ENCODE results near the gene SLC9A3. TPM values are rescaled to one million over a fixed set of nuclear protein-coding genes. Genes with fewer than 3 reads are reported as not detected.
A peak's percentile ranks its signal among the peaks of the same experiment; 100 is the strongest.

SLC9A3 gene
- total and polyA plus RNA-seq, 4 experiments from 2014 or later = 2.2 to 3.1 (median 2.8) TPM

- peaks cover 5 to 13% (median 8%) of the 10 kb centered on the region in 4 donors for H3K4me1 Mint-ChIP-seq
- no peak for DNase-seq
- no peak overlapping the region for H3K4me3 ChIP-seq (ENCODE audit: low read length in 2 of 2)
- H3K36me3 Mint-ChIP-seq = no peaks in the 10 kb centered on the region
- H3K4me1 ChIP-seq (ENCODE audit: insufficient read depth, low read length) = peaks cover 16% of the 10 kb centered on the region
- peaks cover 0 to 4% (median 0%) of the 10 kb centered on the region in 8 donors for H3K9me3 Mint-ChIP-seq
- no peaks in the 10 kb centered on the region for H3K9me3 ChIP-seq (ENCODE audit: control insufficient read depth in 1 of 2, low read length in 2 of 2)
- CTCF ChIA-PET (ENCODE audit: partially characterized antibody) = no interaction called here
- POLR2A ChIA-PET (ENCODE audit: partially characterized antibody) = no interaction called here
- H3K4me3 Mint-ChIP-seq = no peak overlapping the region
- H3K27ac ChIP-seq (ENCODE audit: low read depth, low read length) = no peak overlapping the region
- peaks cover 4% of the 10 kb centered on the region for H3K27me3 ChIP-seq (ENCODE audit: insufficient read depth, low read length)
- peaks cover 10 to 19% of the 10 kb centered on the region in 2 donors for H3K27me3 Mint-ChIP-seq
- no peak overlapping the region for H3K27ac Mint-ChIP-seq
- intact Hi-C loops (cut with micrococcal nuclease) = no loop called here
- no peaks in the 10 kb centered on the region for H3K36me3 ChIP-seq (ENCODE audit: insufficient read depth, low read length)
Measured at GRCh38 chr5:545641-546375, 21.6 kb upstream of the SLC9A3 start.

- CTCF ChIA-PET (ENCODE audit: partially characterized antibody) = no interaction called here
- intact Hi-C loops (cut with micrococcal nuclease) = loop anchor here (1.0 kb wide), 1 partner anchor 72 kb away; no protein-coding TSS in a partner anchor
- Mint-ChIP-seq H3K27me3 (peaks cover 7 to 13% of the 10 kb centered on the region in 2 donors), H3K4me3 (peak overlapping the region in 1 of 8 donors; percentile 56), H3K27ac (peak overlapping the region in 2 of 7 donors; percentile 24 to 57), H3K36me3 (no peaks in the 10 kb centered on the region), H3K9me3 (no peaks in the 10 kb centered on the region), H3K4me1 (peaks cover 5 to 13% (median 8%) of the 10 kb centered on the region in 4 donors)
- Histone ChIP-seq H3K9me3 (ENCODE audit: control insufficient read depth in 1 of 2, low read length in 2 of 2) (no peaks in the 10 kb centered on the region), H3K27me3 (ENCODE audit: insufficient read depth, low read length) (peaks cover 4% of the 10 kb centered on the region), H3K4me1 (ENCODE audit: insufficient read depth, low read length) (peaks cover 16% of the 10 kb centered on the region), H3K27ac (ENCODE audit: low read depth, low read length) (no peak overlapping the region), H3K36me3 (ENCODE audit: insufficient read depth, low read length) (no peaks in the 10 kb centered on the region), H3K4me3 (ENCODE audit: low read length in 2 of 2) (peak overlapping the region; percentile 6 to 12)
- POLR2A ChIA-PET (ENCODE audit: partially characterized antibody) = no interaction called here
- DNase-seq = no peak
Measured at GRCh38 chr5:544675-545355, 20.6 kb upstream of the SLC9A3 start.

GRCh38 chr5:543755-544674 is 19.8 kb upstream of the SLC9A3 start:
- intact Hi-C loops (cut with micrococcal nuclease) = loop anchor here (1.0 kb wide), 1 partner anchor 71 kb away; no protein-coding TSS in a partner anchor
- H3K9me3 Mint-ChIP-seq = no peaks in the 10 kb centered on the region
- peaks cover 6 to 8% of the 10 kb centered on the region in 2 donors for H3K27me3 Mint-ChIP-seq
- H3K4me1 ChIP-seq (ENCODE audit: insufficient read depth, low read length) = peaks cover 16% of the 10 kb centered on the region
- H3K36me3 Mint-ChIP-seq = no peaks in the 10 kb centered on the region
- H3K27ac ChIP-seq (ENCODE audit: low read depth, low read length) = peak overlapping the region; percentile 14
- ChIA-PET CTCF (ENCODE audit: partially characterized antibody) (no interaction called here), POLR2A (ENCODE audit: partially characterized antibody) (no interaction called here)
- H3K9me3 ChIP-seq (ENCODE audit: control insufficient read depth in 1 of 2, low read length in 2 of 2) = no peaks in the 10 kb centered on the region
- peaks cover 4% of the 10 kb centered on the region for H3K27me3 ChIP-seq (ENCODE audit: insufficient read depth, low read length)
- peaks cover 5 to 13% (median 8%) of the 10 kb centered on the region in 4 donors for H3K4me1 Mint-ChIP-seq
- H3K36me3 ChIP-seq (ENCODE audit: insufficient read depth, low read length) = no peaks in the 10 kb centered on the region
- H3K4me3 Mint-ChIP-seq = peak overlapping the region; percentile 45 to 84 (median 76)
- H3K27ac Mint-ChIP-seq = peak overlapping the region in 5 of 7 donors; percentile 66 to 88 (median 86)
- peak in 4 of 5 donors; percentile 26 to 41 (median 29) for DNase-seq
- H3K4me3 ChIP-seq (ENCODE audit: low read length in 2 of 2) = peak overlapping the region; percentile 12 to 51

DNA sequence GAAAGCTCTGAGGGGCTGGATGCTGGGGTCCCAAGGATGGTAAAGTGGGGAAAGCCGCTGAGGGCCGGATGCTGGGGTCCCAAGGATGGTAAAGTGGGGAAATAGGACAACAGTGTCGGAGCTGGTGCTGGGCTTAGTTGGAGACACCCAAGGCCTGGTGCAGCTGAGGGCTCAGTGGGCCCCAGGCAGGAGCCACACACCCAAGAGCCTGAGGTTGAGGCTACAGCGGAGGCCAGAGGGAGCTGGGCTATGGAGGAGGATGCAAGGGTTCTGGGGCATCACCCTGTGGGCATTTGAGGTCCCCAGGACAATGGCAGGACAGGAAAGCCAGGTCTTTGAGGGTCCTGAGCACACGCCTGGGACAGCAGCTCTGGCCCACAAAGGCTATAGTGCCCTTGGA is 19.1 kb upstream of the SLC9A3 start:
- Histone ChIP-seq H3K4me1 (ENCODE audit: insufficient read depth, low read length) (peaks cover 16% of the 10 kb centered on the region), H3K9me3 (ENCODE audit: control insufficient read depth in 1 of 2, low read length in 2 of 2) (no peaks in the 10 kb centered on the region), H3K36me3 (ENCODE audit: insufficient read depth, low read length) (no peaks in the 10 kb centered on the region), H3K27ac (ENCODE audit: low read depth, low read length) (peak overlapping the region; percentile 14), H3K27me3 (ENCODE audit: insufficient read depth, low read length) (peaks cover 4% of the 10 kb centered on the region), H3K4me3 (ENCODE audit: low read length in 2 of 2) (peak overlapping the region in 1 of 2 donors; percentile 51)
- POLR2A ChIA-PET (ENCODE audit: partially characterized antibody) = no interaction called here
- DNase-seq = no peak
- H3K4me3 Mint-ChIP-seq = peak overlapping the region in 5 of 8 donors; percentile 54 to 84 (median 79)
- H3K27me3 Mint-ChIP-seq = peaks cover 6 to 7% of the 10 kb centered on the region in 2 donors
- peaks cover 5 to 13% (median 8%) of the 10 kb centered on the region in 4 donors for H3K4me1 Mint-ChIP-seq
- H3K36me3 Mint-ChIP-seq = no peaks in the 10 kb centered on the region
- intact Hi-C loops (cut with micrococcal nuclease) = no loop called here
- H3K9me3 Mint-ChIP-seq = no peaks in the 10 kb centered on the region
- CTCF ChIA-PET (ENCODE audit: partially characterized antibody) = no interaction called here
- H3K27ac Mint-ChIP-seq = peak overlapping the region in 4 of 7 donors; percentile 13 to 81 (median 70)

- Mint-ChIP-seq H3K4me1 (peaks cover 5 to 13% (median 8%) of the 10 kb centered on the region in 4 donors), H3K4me3 (peak overlapping the region in 2 of 8 donors; percentile 23 to 80), H3K27ac (peak overlapping the region in 2 of 7 donors; percentile 37 to 52), H3K9me3 (no peaks in the 10 kb centered on the region), H3K27me3 (peaks cover 0 to 2% of the 10 kb centered on the region in 2 donors), H3K36me3 (no peaks in the 10 kb centered on the region)
- no peak for DNase-seq
- POLR2A ChIA-PET (ENCODE audit: partially characterized antibody) = no interaction called here
- no peak overlapping the region for H3K4me3 ChIP-seq (ENCODE audit: low read length in 2 of 2)
- intact Hi-C loops (cut with micrococcal nuclease) = no loop called here
- H3K4me1 ChIP-seq (ENCODE audit: insufficient read depth, low read length) = peaks cover 16% of the 10 kb centered on the region
- H3K27ac ChIP-seq (ENCODE audit: low read depth, low read length) = no peak overlapping the region
- no peaks in the 10 kb centered on the region for H3K36me3 ChIP-seq (ENCODE audit: insufficient read depth, low read length)
- H3K27me3 ChIP-seq (ENCODE audit: insufficient read depth, low read length) = no peaks in the 10 kb centered on the region
- CTCF ChIA-PET (ENCODE audit: partially characterized antibody) = no interaction called here
- no peaks in the 10 kb centered on the region for H3K9me3 ChIP-seq (ENCODE audit: control insufficient read depth in 1 of 2, low read length in 2 of 2)
Measured at GRCh38 chr5:542319-543311, 18.4 kb upstream of the SLC9A3 start.

GRCh38 chr5:541539-542318 is 17.5 kb upstream of the SLC9A3 start:
- Histone ChIP-seq H3K4me3 (ENCODE audit: low read length in 2 of 2) (no peak overlapping the region), H3K27me3 (ENCODE audit: insufficient read depth, low read length) (no peaks in the 10 kb centered on the region), H3K27ac (ENCODE audit: low read depth, low read length) (no peak overlapping the region), H3K9me3 (ENCODE audit: control insufficient read depth in 1 of 2, low read length in 2 of 2) (no peaks in the 10 kb centered on the region), H3K36me3 (ENCODE audit: insufficient read depth, low read length) (no peaks in the 10 kb centered on the region), H3K4me1 (ENCODE audit: insufficient read depth, low read length) (peaks cover 16% of the 10 kb centered on the region)
- peaks cover 0 to 2% of the 10 kb centered on the region in 2 donors for H3K27me3 Mint-ChIP-seq
- peaks cover 5 to 13% (median 8%) of the 10 kb centered on the region in 4 donors for H3K4me1 Mint-ChIP-seq
- H3K36me3 Mint-ChIP-seq = no peaks in the 10 kb centered on the region
- no peaks in the 10 kb centered on the region for H3K9me3 Mint-ChIP-seq
- no peak overlapping the region for H3K27ac Mint-ChIP-seq
- intact Hi-C loops (cut with micrococcal nuclease) = no loop called here
- no peak for DNase-seq
- ChIA-PET POLR2A (ENCODE audit: partially characterized antibody) (no interaction called here), CTCF (ENCODE audit: partially characterized antibody) (no interaction called here)
- H3K4me3 Mint-ChIP-seq = no peak overlapping the region
